Neural crest cell (in vitro differentiated cells): Measurements from ENCODE around the gene FSD1. TPM values are rescaled to one million over a fixed set of nuclear protein-coding genes. Genes with fewer than 3 reads are reported as not detected.
"Not testable (repeated sequence)": the region's sequence is repeated elsewhere in the genome, so short reads cannot be mapped to it uniquely, and the experiment has no call there.

ENCODE experiments used
- DNase-seq: peaks from one replicate; pipeline ENCODE4 v3.0.0; 2021; ENCODE audit warnings: low read depth, mixed read lengths, low spot score
- H3K27ac Mint-ChIP-seq: one replicate; pipeline ENCODE4 v1.8.0; 2021; ENCODE audit warnings: mild to moderate bottlenecking, mixed read lengths; ENCODE audit not compliant: unreplicated experiment
- H3K27me3 Mint-ChIP-seq: 2 replicates; pipeline ENCODE4 v1.8.0; 2021; ENCODE audit warnings: low read depth, mild to moderate bottlenecking, mixed read lengths
- H3K36me3 Mint-ChIP-seq: 2 replicates; pipeline ENCODE4 v1.8.0; 2021; ENCODE audit warnings: low read depth, mild to moderate bottlenecking, mixed read lengths
- H3K4me1 Mint-ChIP-seq: 2 replicates; pipeline ENCODE4 v1.8.0; 2021; ENCODE audit warnings: mixed read lengths
- H3K4me3 Mint-ChIP-seq: one replicate; pipeline ENCODE4 v1.8.0; 2021; ENCODE audit warnings: mild to moderate bottlenecking, mixed read lengths
- H3K9me3 Mint-ChIP-seq: 2 replicates; pipeline ENCODE4 v1.8.0; 2021; ENCODE audit warnings: mixed read lengths
- CTCF ChIP-seq: fragments of 200-600 bp; sonication (generic); conservative IDR thresholded peaks from 2 replicates; pipeline ENCODE4 v1.5.0; 2021; ENCODE audit warnings: antibody characterized with exemption, mild to moderate bottlenecking
- total RNA-seq: library from RNA; stranded (reverse); gene quantifications from 2 replicates; pipeline ENCODE4 v1.2.1, GENCODE V29; 2021

The FSD1 gene
- total RNA-seq, 1 donor from 2014 or later, result 51.9 TPM

GRCh38 chr19:4345342-4346019 lies 41.1 kb downstream of the FSD1 start:
- H3K36me3 Mint-ChIP-seq, result peaks cover 5% of the 10 kb centered on the region
- H3K9me3 Mint-ChIP-seq, result no peaks in the 10 kb centered on the region
- no peak for TF ChIP-seq CTCF
- DNase-seq, result no peak
- peak overlapping the region; percentile 79 for H3K4me3 Mint-ChIP-seq
- H3K27ac Mint-ChIP-seq, result no peak overlapping the region
- peaks cover 15% of the 10 kb centered on the region for H3K4me1 Mint-ChIP-seq
- peaks cover 3% of the 10 kb centered on the region for H3K27me3 Mint-ChIP-seq

GRCh38 chr19:4346020-4346383 lies 41.6 kb downstream of the FSD1 start:
- H3K27me3 Mint-ChIP-seq, result peaks cover 3% of the 10 kb centered on the region
- peaks cover 15% of the 10 kb centered on the region for H3K4me1 Mint-ChIP-seq
- TF ChIP-seq CTCF, result no peak
- H3K36me3 Mint-ChIP-seq, result peaks cover 5% of the 10 kb centered on the region
- no peak for DNase-seq
- no peaks in the 10 kb centered on the region for H3K9me3 Mint-ChIP-seq
- H3K27ac Mint-ChIP-seq, result peak overlapping the region; percentile 40
- H3K4me3 Mint-ChIP-seq, result peak overlapping the region; percentile 79

DNA sequence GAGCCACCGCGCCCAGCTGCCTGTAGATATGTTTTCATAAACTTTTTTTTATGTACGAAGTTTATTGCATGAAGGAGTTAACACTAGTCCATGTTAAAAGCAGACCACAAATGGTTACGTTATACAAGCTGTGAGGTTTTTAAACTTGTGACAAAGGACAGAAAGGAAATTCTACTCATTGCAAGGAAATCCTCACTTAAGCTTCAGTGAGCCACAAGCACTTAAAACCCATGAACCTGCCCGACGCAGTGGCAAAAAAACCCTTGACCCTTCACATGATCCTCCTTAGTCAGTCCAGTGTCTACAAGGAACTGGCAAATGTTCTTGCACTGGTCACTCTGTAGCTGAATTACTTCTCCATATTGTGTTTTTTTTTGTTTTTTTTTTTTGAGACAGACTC lies 43.1 kb downstream of the FSD1 start:
- Mint-ChIP-seq H3K27me3 (peaks cover 3% of the 10 kb centered on the region), H3K4me1 (peaks cover 10% of the 10 kb centered on the region), H3K4me3 (peak overlapping the region; percentile 27), H3K27ac (no peak overlapping the region), H3K9me3 (no peaks in the 10 kb centered on the region), H3K36me3 (peaks cover 5% of the 10 kb centered on the region)
- DNase-seq, result no peak
- TF ChIP-seq CTCF, result no peak

DNA sequence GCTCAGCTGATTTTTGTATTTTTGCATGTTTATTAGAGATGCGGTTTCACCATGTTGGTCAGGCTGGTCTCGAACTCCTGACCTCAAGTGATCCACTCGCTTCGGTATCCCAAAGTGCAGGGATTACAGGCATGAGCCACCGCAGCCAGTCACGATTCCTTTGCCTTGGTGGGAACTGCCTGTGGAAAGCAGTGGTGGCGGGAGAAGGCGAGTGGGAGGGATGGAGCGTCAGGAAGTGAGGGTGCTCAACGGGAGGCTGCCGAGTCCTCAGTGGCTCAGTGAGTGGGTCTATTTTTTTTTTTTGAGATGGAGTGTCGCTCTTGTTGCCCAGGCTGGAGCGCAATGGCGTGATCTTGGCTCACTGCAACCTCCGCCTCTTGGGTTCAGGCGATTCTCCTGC lies 44.8 kb downstream of the FSD1 start:
- not testable (repeated sequence) for H3K27me3 Mint-ChIP-seq, DNase-seq, H3K9me3 Mint-ChIP-seq, H3K36me3 Mint-ChIP-seq, H3K4me1 Mint-ChIP-seq, H3K4me3 Mint-ChIP-seq, H3K27ac Mint-ChIP-seq

DNA sequence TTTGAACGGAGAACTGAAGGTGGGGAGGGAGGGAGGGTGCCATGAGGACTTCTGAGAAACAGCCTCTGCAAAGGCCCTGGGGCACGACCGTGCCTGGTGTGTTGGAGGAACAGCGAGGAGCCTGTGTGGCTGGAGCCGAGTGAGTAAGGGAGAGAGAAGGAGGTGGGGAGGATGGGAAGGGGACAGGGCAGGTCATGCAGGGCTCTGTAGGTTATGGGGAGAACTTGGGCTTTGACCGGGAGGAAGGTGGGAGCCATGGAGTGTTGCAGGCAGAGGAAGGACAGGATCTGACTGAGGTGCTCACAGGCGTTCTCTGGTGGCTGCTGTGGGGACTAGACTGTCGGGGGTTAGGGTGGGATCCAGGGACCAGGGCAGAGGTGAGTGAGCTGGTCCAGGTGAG lies 45.7 kb downstream of the FSD1 start:
- Mint-ChIP-seq H3K27me3 (no peaks in the 10 kb centered on the region), H3K36me3 (peaks cover 5% of the 10 kb centered on the region), H3K9me3 (no peaks in the 10 kb centered on the region), H3K4me3 (no peak overlapping the region), H3K27ac (no peak overlapping the region), H3K4me1 (peaks cover 4% of the 10 kb centered on the region)
- no peak for DNase-seq
- no peak for TF ChIP-seq CTCF

DNA sequence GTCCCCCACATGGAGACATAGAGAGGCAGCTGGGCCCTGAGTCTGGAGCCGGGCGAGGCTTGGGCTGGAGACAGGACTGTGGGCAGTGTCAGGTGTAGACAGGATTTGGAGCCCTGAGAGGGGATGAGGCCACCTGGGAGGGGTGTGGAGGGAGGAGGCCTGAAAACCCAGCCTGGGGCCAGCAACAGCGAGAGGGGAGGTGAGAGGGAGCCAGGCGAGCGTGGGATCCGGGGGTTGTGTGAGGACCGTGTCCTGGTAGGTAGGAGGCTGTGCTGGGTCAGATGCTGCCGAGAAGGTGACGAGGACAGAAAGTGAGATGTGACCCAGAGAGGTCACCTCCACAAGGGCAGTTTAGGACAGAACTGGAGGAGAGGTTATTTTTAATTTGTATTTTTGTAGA lies 46.3 kb downstream of the FSD1 start:
- H3K27me3 Mint-ChIP-seq, result no peaks in the 10 kb centered on the region
- no peak overlapping the region for H3K27ac Mint-ChIP-seq
- no peak for TF ChIP-seq CTCF

More for the DNA sequence above, 46.3 kb downstream of the FSD1 start:
- Mint-ChIP-seq H3K36me3 (peaks cover 3% of the 10 kb centered on the region), H3K9me3 (no peaks in the 10 kb centered on the region), H3K4me1 (no peaks in the 10 kb centered on the region), H3K4me3 (no peak overlapping the region)
- no peak for DNase-seq
